K562 (cell line): ENCODE measurements around the gene FBXO28. TPM values are rescaled to one million over a fixed set of nuclear protein-coding genes. Genes with fewer than 3 reads are reported as not detected.
A peak's percentile ranks its signal among the peaks of the same experiment; 100 is the strongest.

Source experiments
- ATAC-seq: fragments of 200-7000 bp; cut with Tn5 transposase; 3 replicates; pipeline ENCODE4 v1.9.1; 2020; ENCODE audit warnings: moderate library complexity
- BruUV-seq: library from RNA; stranded (reverse); fragments of 400-500 nt; replicated peaks from 2 replicates; lab custom pipeline; 2021; lab: Mats Ljungman, UMichigan
- CTCF ChIA-PET: fragments of 300-600 bp; formaldehyde crosslinking; extraction: SDS; loops from one replicate; lab custom pipeline; 2021; ENCODE audit warnings: low intra/inter-chr PET ratio; lab: Yijun Ruan, JAX
- POLR2A ChIA-PET: fragments of 300-600, 350-650 bp; sonication (Branson Sonifier 250); formaldehyde crosslinking; extraction: SDS; loops from one replicate; lab custom pipeline; 2021; ENCODE audit warnings: antibody characterized with exemption, inconsistent platforms; lab: Yijun Ruan, JAX
- DNase-seq, 4 experiments: peaks; one replicate each; pipeline versions ENCODE4 v3.0.0 to v3.0.0-alpha.2; 2011 to 2018; ENCODE audit warnings: low spot score in 3 of 4, mixed read lengths in 3 of 4; ENCODE audit errors: extremely low read depth in 1 of 4
- FAIRE-seq: peaks from 2 replicates; lab custom pipeline; 2011; peaks lifted over from hg19 to GRCh38; lab: Jason Lieb, UNC
- H2AFZ ChIP-seq: 2 replicates; pipeline ENCODE4 v1.6.0; 2011; ENCODE audit warnings: low read depth, low read length, control low read depth, inconsistent platforms
- H3K27ac ChIP-seq: fragments of 200-600 bp; 3 replicates; pipeline ENCODE4 v1.8.0; 2011; ENCODE audit warnings: low read depth, mild to moderate bottlenecking, control low read depth, inconsistent platforms, low read length, moderate library complexity, mixed read lengths; ENCODE audit errors: extremely low read depth
- H3K27me3 ChIP-seq, 2 experiments: fragments of 300-600 bp in 1 of 2; 2 replicates in 1 of 2; 3 replicates in 1 of 2; pipeline versions ENCODE4 v1.6.0 to v1.8.0; 2011; ENCODE audit warnings: inconsistent platforms in 2 of 2, low read length in 2 of 2, mild to moderate bottlenecking in 1 of 2, mixed read lengths in 1 of 2, moderate library complexity in 1 of 2; ENCODE audit not compliant: control insufficient read depth in 2 of 2, insufficient read depth in 2 of 2
- H3K36me3 ChIP-seq: fragments of 300-600 bp; 3 replicates; pipeline ENCODE4 v1.8.0; 2011; ENCODE audit warnings: mild to moderate bottlenecking, low read length, inconsistent platforms; ENCODE audit not compliant: control insufficient read depth, insufficient read depth
- H3K4me1 ChIP-seq, 2 experiments: fragments of 200-600 bp in 1 of 2; replicated peaks in 1 of 2; 2 replicates in 1 of 2; 3 replicates in 1 of 2; pipeline versions ENCODE4 v1.5.1 to v1.8.0; 2011; ENCODE audit warnings: inconsistent platforms in 2 of 2, low read length in 2 of 2, mild to moderate bottlenecking in 1 of 2, mixed read lengths in 1 of 2, moderate library complexity in 1 of 2; ENCODE audit not compliant: control insufficient read depth in 2 of 2, insufficient read depth in 2 of 2
- H3K4me2 ChIP-seq: 2 replicates; pipeline ENCODE4 v1.6.1; 2011; ENCODE audit warnings: low read length, control low read depth, inconsistent platforms, mixed read lengths; ENCODE audit not compliant: insufficient read depth
- H3K4me3 ChIP-seq: fragments of 200-600 bp; sonication (generic), shearing (Covaris generic); 2 replicates; pipeline ENCODE4 v1.5.1; 2016; ENCODE audit warnings: control low read depth, inconsistent platforms
- H3K79me2 ChIP-seq: fragments of 200-600 bp; 3 replicates; pipeline ENCODE4 v1.8.0; 2011; ENCODE audit warnings: low read length, inconsistent platforms; ENCODE audit not compliant: control insufficient read depth, insufficient read depth
- H3K9ac ChIP-seq, 2 experiments: 2 replicates each; pipeline versions ENCODE4 v1.6.0 to v1.6.1; 2011; ENCODE audit warnings: low read depth in 2 of 2, low read length in 2 of 2, control low read depth in 1 of 2, inconsistent platforms in 1 of 2, mild to moderate bottlenecking in 1 of 2, mixed read lengths in 1 of 2; ENCODE audit not compliant: insufficient read depth in 1 of 2
- H3K9me1 ChIP-seq: one replicate; pipeline ENCODE4 v1.6.0; 2011; ENCODE audit warnings: inconsistent platforms, mild to moderate bottlenecking, low read length, moderate library complexity; ENCODE audit not compliant: control insufficient read depth, insufficient read depth
- H3K9me3 ChIP-seq: replicated peaks from 2 replicates; pipeline ENCODE4 v1.5.1; 2011; ENCODE audit warnings: low read depth, low read length, inconsistent platforms; ENCODE audit not compliant: control insufficient read depth, insufficient read depth
- H4K20me1 ChIP-seq: replicated peaks from 2 replicates; pipeline ENCODE4 v1.6.1; 2011; ENCODE audit warnings: low read length, inconsistent platforms, mixed read lengths; ENCODE audit not compliant: control insufficient read depth, insufficient read depth
- CEBPB ChIP-seq: fragments of 450-650 bp; IDR thresholded peaks from 2 replicates; pipeline ENCODE4 v1.6.1; 2016; ENCODE audit warnings: missing genetic modification characterization, missing compliant biosample characterization
- CEBPG ChIP-seq, 3 experiments: fragments of 200-800 bp in 1 of 3; sonication (Bioruptor generic) in 1 of 3; sonication (generic) in 1 of 3; formaldehyde crosslinking in 1 of 3; IDR thresholded peaks in 2 of 3; conservative IDR thresholded peaks in 1 of 3; 2 replicates each; pipeline versions ENCODE4 v1.6.1 to v1.8.0; 2016 to 2022; ENCODE audit warnings: missing compliant biosample characterization in 2 of 3, missing genetic modification characterization in 2 of 3, mild to moderate bottlenecking in 1 of 3, missing genetic modification reagents in 1 of 3
- CHD1 ChIP-seq: fragments of 200-600 bp; sonication (generic); IDR thresholded peaks from one replicate; pipeline ENCODE4 v1.6.1; 2012; ENCODE audit warnings: mild to moderate bottlenecking, moderate library complexity, low read length, inconsistent platforms
- ETV6 ChIP-seq, 3 experiments: fragments of 150-350 bp in 1 of 3; sonication (generic) in 1 of 3; formaldehyde crosslinking in 1 of 3; IDR thresholded peaks; 2 replicates each; pipeline versions ENCODE4 v1.6.1 to v1.8.0; 2014 to 2022; ENCODE audit warnings: borderline replicate concordance in 2 of 3, low read depth in 2 of 3, antibody characterized with exemption in 1 of 3, low read length in 1 of 3, mild to moderate bottlenecking in 1 of 3, missing genetic modification reagents in 1 of 3
- FOXP1 ChIP-seq: sonication (generic); formaldehyde crosslinking; IDR thresholded peaks from 2 replicates; pipeline ENCODE4 v1.8.0; 2022; ENCODE audit warnings: mild to moderate bottlenecking, missing genetic modification reagents
- HMGN3 ChIP-seq: IDR thresholded peaks from 2 replicates; pipeline ENCODE4 v1.6.1; 2011; ENCODE audit warnings: borderline replicate concordance, low read depth, mild to moderate bottlenecking, mixed read lengths, low read length; ENCODE audit not compliant: insufficient read length; ENCODE audit errors: extremely low read depth
- TAF9B ChIP-seq: fragments of 450-650 bp; IDR thresholded peaks from 2 replicates; pipeline ENCODE4 v1.6.1; 2018; ENCODE audit warnings: mild to moderate bottlenecking; ENCODE audit not compliant: partially characterized antibody
- WGBS: fragments of 100-300 bp; shearing (Covaris generic); methylation state at CpG from one replicate; pipeline ENCODE4 v1.1.6; 2016; ENCODE audit warnings: low coverage, mixed read lengths; ENCODE audit not compliant: insufficient coverage; ENCODE audit errors: missing lambda C conversion rate; 5-methylcytosine and 5-hydroxymethylcytosine counted together
- in situ Hi-C: fragments of 300-500 bp; cut with MboI; formaldehyde crosslinking; loops from 4 replicates; pipeline ENCODE4 v1.15.0; 2018; ENCODE audit warnings: inconsistent platforms, mixed read lengths
- intact Hi-C: fragments of 100-400 bp; cut with micrococcal nuclease; formaldehyde crosslinking; loops from 2 replicates; pipeline ENCODE4 v1.14.2; 2022
- polyA plus RNA-seq, 8 experiments: library from polyadenylated mRNA; depleted of rRNA in 4 of 8; stranded (reverse) in 5 of 8; unstranded in 3 of 8; fragments of >200 nt; fragmentation: Nextera tagmentation in 2 of 8; fragmentation: Illumina TruSeq in 1 of 8; extraction: Ambion mirVana in 2 of 8; extraction: Trizol in 1 of 8; gene quantifications; 2 replicates each; pipeline versions ENCODE4 v1.2.1 to v1.2.3, GENCODE V29; 2011 to 2014; ENCODE audit warnings: inconsistent platforms in 1 of 8, missing spikeins in 1 of 8
- total RNA-seq, 7 experiments: library from RNA; depleted of rRNA in 6 of 7; stranded (reverse); fragments of >200 nt in 6 of 7; fragmentation: Illumina TruSeq in 2 of 7; extraction: Trizol in 2 of 7; gene quantifications; 2 replicates each; pipeline versions ENCODE4 v1.2.1 to v1.2.3, GENCODE V29; 2011 to 2021; ENCODE audit warnings: low replicate concordance in 1 of 7
- TF ChIP-seq, protein P1 (sequence below): fragments of 450-650 bp; formaldehyde crosslinking; IDR thresholded peaks from 2 replicates; pipeline ENCODE4 v1.4.0; 2020; ENCODE audit warnings: mild to moderate bottlenecking, mixed read lengths

FBXO28 gene
- total and polyA plus RNA-seq, 9 of the 15 experiments (the other 6 are each of a cell fraction or from before 2014, with no cell fraction given): 4.1 to 34.8 (median 25.3) TPM

DNA sequence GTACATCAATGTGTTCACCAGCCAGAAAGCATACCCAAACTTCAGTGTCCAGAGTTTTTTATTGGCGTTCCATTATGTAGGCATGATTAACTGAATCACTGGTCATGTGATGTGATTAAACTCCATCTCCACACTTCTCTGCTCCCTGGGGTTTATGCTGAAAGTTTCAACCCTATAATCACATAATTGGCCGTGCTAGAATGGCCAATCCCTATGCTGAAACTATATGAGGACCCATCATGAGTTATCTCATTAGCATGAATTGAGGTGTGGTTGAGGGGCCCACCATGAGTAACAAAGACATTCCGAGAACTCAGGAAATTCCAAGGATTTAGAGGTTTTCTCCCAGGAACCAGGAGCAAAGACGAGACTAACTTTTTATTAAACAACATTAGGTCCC lies 31.8 kb upstream of the FBXO28 start:
- no peak for ATAC-seq
- WGBS: 17% methylated on average over 4 of the region's 4 CpGs

GRCh38 chr1:224084867-224085266 lies 29.0 kb upstream of the FBXO28 start:
- POLR2A ChIA-PET: interaction anchor here (0.6 to 1.1 kb wide), 2 partner anchors 17 to 261 kb away, joined by 3 read pairs; no protein-coding TSS in a partner anchor
- intact Hi-C loops: no loop called here
- FAIRE-seq: no peak

More for the DNA sequence above, 31.8 kb upstream of the FBXO28 start:
- ChIA-PET POLR2A (no interaction called here), CTCF (interaction anchor here (0.6 kb wide), 1 partner anchor 623 kb away, joined by 3 read pairs; no protein-coding TSS in a partner anchor)
- DNase-seq: no peak
- Histone ChIP-seq H3K9ac (no peak overlapping the region), H3K4me3 (no peak overlapping the region), H2AFZ (no peak overlapping the region; the same call in 1 of the 2 replicates), H3K9me3 (no peaks in the 10 kb centered on the region), H3K27me3 (no peaks in the 10 kb centered on the region), H3K36me3 (no peaks in the 10 kb centered on the region), H3K9me1 (no peaks in the 10 kb centered on the region), H3K27ac (no peak overlapping the region), H3K79me2 (no peaks in the 10 kb centered on the region), H3K4me1 (peaks cover 5 to 12% of the 10 kb centered on the region in 2 experiments; a peak in 4 of 5 replicates), H4K20me1 (no peaks in the 10 kb centered on the region), H3K4me2 (no peak overlapping the region)
- BruUV-seq: no TSS peak
- no peak for FAIRE-seq
- intact Hi-C loops (no loop called here), in situ Hi-C loops (no loop called here)
- TF ChIP-seq ETV6 (IDR thresholded peaks at IDR 0.05; ENCODE audit: borderline replicate concordance in 1 of 2, low read depth in 2 of 2, low read length in 1 of 2) (no peak), ETV6 (CRISPR knock-in tag; IDR thresholded peaks at IDR 0.05; ENCODE audit: borderline replicate concordance) (no peak)
- TF ChIP-seq, protein P1, sequence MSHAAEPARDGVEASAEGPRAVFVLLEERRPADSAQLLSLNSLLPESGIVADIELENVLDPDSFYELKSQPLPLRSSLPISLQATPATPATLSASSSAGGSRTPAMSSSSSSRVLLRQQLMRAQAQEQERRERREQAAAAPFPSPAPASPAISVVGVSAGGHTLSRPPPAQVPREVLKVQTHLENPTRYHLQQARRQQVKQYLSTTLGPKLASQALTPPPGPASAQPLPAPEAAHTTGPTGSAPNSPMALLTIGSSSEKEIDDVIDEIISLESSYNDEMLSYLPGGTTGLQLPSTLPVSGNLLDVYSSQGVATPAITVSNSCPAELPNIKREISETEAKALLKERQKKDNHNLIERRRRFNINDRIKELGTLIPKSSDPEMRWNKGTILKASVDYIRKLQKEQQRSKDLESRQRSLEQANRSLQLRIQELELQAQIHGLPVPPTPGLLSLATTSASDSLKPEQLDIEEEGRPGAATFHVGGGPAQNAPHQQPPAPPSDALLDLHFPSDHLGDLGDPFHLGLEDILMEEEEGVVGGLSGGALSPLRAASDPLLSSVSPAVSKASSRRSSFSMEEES (CRISPR knock-in tag): peak; percentile 61; the same call in 1 of the 2 replicates

More at GRCh38 chr1:224084867-224085266, 29.0 kb upstream of the FBXO28 start:
- CTCF ChIA-PET: no interaction called here
- TF ChIP-seq CEBPB (peak; percentile 93), HMGN3 (no peak), CHD1 (no peak), FOXP1 (CRISPR knock-in tag) (no peak), TAF9B (no peak), CEBPG (CRISPR knock-in tag; IDR thresholded peaks at IDR 0.05) (no peak), CEBPG (tag; conservative IDR thresholded peaks at IDR 0.05 in 1 of 2, IDR thresholded peaks at IDR 0.05 in 1 of 2) (peak; percentile 34 to 53; a peak in 2 of 4 replicates)
- Histone ChIP-seq H3K79me2 (no peaks in the 10 kb centered on the region), H3K4me1 (peaks cover 2 to 12% of the 10 kb centered on the region in 2 experiments; a peak in 4 of 5 replicates), H3K4me3 (no peak overlapping the region), H3K9me1 (no peaks in the 10 kb centered on the region), H3K4me2 (no peak overlapping the region), H3K27ac (no peak overlapping the region), H2AFZ (no peak overlapping the region), H3K27me3 (no peaks in the 10 kb centered on the region), H3K36me3 (no peaks in the 10 kb centered on the region), H3K9me3 (no peaks in the 10 kb centered on the region), H4K20me1 (no peaks in the 10 kb centered on the region), H3K9ac (no peak overlapping the region)
- in situ Hi-C loops: no loop called here
- WGBS: 17% methylated on average over 4 of the region's 4 CpGs
- no TSS peak for BruUV-seq
- ATAC-seq (no peak), DNase-seq (no peak)
